Suprapubic skin (tissue), 4 donors: Measurements from ENCODE around the gene CSF1. TPM values are rescaled to one million over a fixed set of nuclear protein-coding genes. Genes with fewer than 3 reads are reported as not detected.
A peak's percentile ranks its signal among the peaks of the same experiment; 100 is the strongest.

Source experiments
- DNase-seq, 2 donors: peaks; one replicate each; pipeline ENCODE4 v3.0.0-alpha.2; 2019; ENCODE audit warnings: low spot score in 2 of 2
- H3K27ac ChIP-seq: fragments of 200-600 bp; sonication (generic); one replicate; pipeline ENCODE4 v1.5.1; 2019
- H3K27me3 ChIP-seq: fragments of 200-600 bp; sonication (generic); one replicate; pipeline ENCODE4 v1.5.1; 2019
- H3K36me3 ChIP-seq: fragments of 200-600 bp; sonication (generic); one replicate; pipeline ENCODE4 v1.5.1; 2019
- H3K4me1 ChIP-seq: fragments of 200-600 bp; sonication (generic); one replicate; pipeline ENCODE4 v1.5.1; 2019
- H3K4me3 ChIP-seq: fragments of 200-600 bp; sonication (generic); one replicate; pipeline ENCODE4 v1.5.1; 2019; ENCODE audit warnings: mild to moderate bottlenecking
- H3K9me3 ChIP-seq: fragments of 200-600 bp; sonication (generic); one replicate; pipeline ENCODE4 v1.5.1; 2019
- EP300 ChIP-seq: sonication (generic); formaldehyde crosslinking; IDR thresholded peaks from one replicate; pipeline ENCODE4 v1.6.1; 2017; ENCODE audit warnings: antibody characterized with exemption
- POLR2A ChIP-seq, 2 donors: fragments of 450-650 bp; IDR thresholded peaks; one replicate each; pipeline ENCODE4 v1.6.1; 2017; ENCODE audit warnings: antibody characterized with exemption in 2 of 2, mild to moderate bottlenecking in 2 of 2, moderate library complexity in 2 of 2
- POLR2AphosphoS5 ChIP-seq, 3 donors: sonication (generic); formaldehyde crosslinking; IDR thresholded peaks; one replicate each; pipeline ENCODE4 v1.6.1; 2017; ENCODE audit warnings: antibody characterized with exemption in 3 of 3
- WGBS: methylation state at CpG from one replicate; pipeline ENCODE4 v1.1.5; 2018; 5-methylcytosine and 5-hydroxymethylcytosine counted together
- total RNA-seq, 4 donors: library from RNA; depleted of rRNA; stranded (reverse); fragments of >200 nt; gene quantifications; one replicate each; pipeline ENCODE4 v1.1.0, GENCODE V29; 2016
- TF ChIP-seq, protein P1 (sequence below), 2 donors: fragments of 200-600 bp in 1 of 2; fragments of 450-650 bp in 1 of 2; sonication (generic) in 1 of 2; IDR thresholded peaks; one replicate each; pipeline ENCODE4 v1.5.1; 2016 to 2019; ENCODE audit warnings: antibody characterized with exemption in 2 of 2, mild to moderate bottlenecking in 1 of 2, moderate library complexity in 1 of 2

The CSF1 gene
- total RNA-seq, 4 donors from 2014 or later, result 12.6 to 39.1 (median 17.5) TPM

- no peak for TF ChIP-seq POLR2A (IDR thresholded peaks at IDR 0.05)
- TF ChIP-seq, protein P1, sequence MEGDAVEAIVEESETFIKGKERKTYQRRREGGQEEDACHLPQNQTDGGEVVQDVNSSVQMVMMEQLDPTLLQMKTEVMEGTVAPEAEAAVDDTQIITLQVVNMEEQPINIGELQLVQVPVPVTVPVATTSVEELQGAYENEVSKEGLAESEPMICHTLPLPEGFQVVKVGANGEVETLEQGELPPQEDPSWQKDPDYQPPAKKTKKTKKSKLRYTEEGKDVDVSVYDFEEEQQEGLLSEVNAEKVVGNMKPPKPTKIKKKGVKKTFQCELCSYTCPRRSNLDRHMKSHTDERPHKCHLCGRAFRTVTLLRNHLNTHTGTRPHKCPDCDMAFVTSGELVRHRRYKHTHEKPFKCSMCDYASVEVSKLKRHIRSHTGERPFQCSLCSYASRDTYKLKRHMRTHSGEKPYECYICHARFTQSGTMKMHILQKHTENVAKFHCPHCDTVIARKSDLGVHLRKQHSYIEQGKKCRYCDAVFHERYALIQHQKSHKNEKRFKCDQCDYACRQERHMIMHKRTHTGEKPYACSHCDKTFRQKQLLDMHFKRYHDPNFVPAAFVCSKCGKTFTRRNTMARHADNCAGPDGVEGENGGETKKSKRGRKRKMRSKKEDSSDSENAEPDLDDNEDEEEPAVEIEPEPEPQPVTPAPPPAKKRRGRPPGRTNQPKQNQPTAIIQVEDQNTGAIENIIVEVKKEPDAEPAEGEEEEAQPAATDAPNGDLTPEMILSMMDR (IDR thresholded peaks at IDR 0.05), result no peak
- TF ChIP-seq EP300, result no peak
- peak in 1 of 3 donors; percentile 29 for TF ChIP-seq POLR2AphosphoS5 (IDR thresholded peaks at IDR 0.05)
- peaks cover 49% of the 10 kb centered on the region for H3K4me1 ChIP-seq
- DNase-seq, result no peak
Observed at GRCh38 chr1:109979489-109980091, 68.9 kb downstream of the CSF1 start.

More at GRCh38 chr1:109979489-109980091, 68.9 kb downstream of the CSF1 start:
- Histone ChIP-seq H3K4me3 (no peak overlapping the region), H3K27ac (peak overlapping the region; percentile 78), H3K27me3 (no peaks in the 10 kb centered on the region), H3K9me3 (no peaks in the 10 kb centered on the region), H3K36me3 (no peaks in the 10 kb centered on the region)
- 36% methylated on average over 5 of the region's 5 CpGs for WGBS

Other genes with a start within 250 kb of the CSF1 start
- gene GSTM2, start 242.8 kb upstream of the CSF1 start, total RNA-seq, result 100 to 1,000 TPM; 103 to 366 (median 186) TPM
- gene GSTM1, start 223.0 kb upstream of the CSF1 start, total RNA-seq, result 10 to 100 TPM in 1 of 4 donors, not detected in 3; 48.2 TPM
- gene GSTM5, start 198.6 kb upstream of the CSF1 start, total RNA-seq, result 1 to 10 TPM in 2 of 4 donors, under 1 TPM in 1, not detected in 1; 0.38 to 2.6 (median 1.4) TPM
- gene GSTM3, start 169.8 kb upstream of the CSF1 start, total RNA-seq, result 100 to 1,000 TPM in 2 of 4 donors, 10 to 100 TPM in 2; 65.9 to 288 (median 114) TPM
- gene EPS8L3, start 146.9 kb upstream of the CSF1 start, total RNA-seq, result not detected
- 10 to 100 TPM; 37.7 to 50.4 (median 48.6) TPM for gene AHCYL1, start 73.9 kb downstream of the CSF1 start, total RNA-seq
- 10 to 100 TPM; 43.0 to 71.0 (median 57.6) TPM for gene STRIP1, start 123.8 kb downstream of the CSF1 start, total RNA-seq
- gene ALX3, start 159.8 kb downstream of the CSF1 start, total RNA-seq, result under 1 TPM in 2 of 4 donors, not detected in 2; 0.49 to 0.60 TPM
- 1 to 10 TPM in 2 of 4 donors, under 1 TPM in 1, not detected in 1; 0.48 to 1.8 (median 1.1) TPM for gene UBL4B, start 201.6 kb downstream of the CSF1 start, total RNA-seq
- 10 to 100 TPM in 2 of 4 donors, 1 to 10 TPM in 2; 5.2 to 18.6 (median 8.0) TPM for gene SLC6A17, start 239.6 kb downstream of the CSF1 start, total RNA-seq